ENCODE data around the gene ACOT13. TPM values are rescaled to one million over a fixed set of nuclear protein-coding genes. Genes with fewer than 3 reads are reported as not detected.

ACOT13 gene
- polyA plus RNA-seq, 1 of the 3 experiments (the other 2 are of a cell fraction): 18.0 TPM

GRCh38 chr6:24680582-24680981 lies 13.7 kb downstream of the ACOT13 start:
- Histone ChIP-seq H3K9ac (no peak overlapping the region), H3K27ac (ENCODE audit: low read depth in 2 of 2, low read length in 1 of 2) (no peak overlapping the region), H4K20me1 (ENCODE audit: insufficient read depth) (no peaks in the 10 kb centered on the region), H3K4me3 (ENCODE audit: low read depth in 2 of 2, low read length in 1 of 2) (no peak overlapping the region), H3K79me2 (ENCODE audit: insufficient read depth) (no peaks in the 10 kb centered on the region), H3F3A (replicated peaks; ENCODE audit: insufficient read depth) (no peaks in the 10 kb centered on the region), H3K9me2 (no peaks in the 10 kb centered on the region), H3K27me3 (ENCODE audit: insufficient read depth) (no peaks in the 10 kb centered on the region), H3K9me3 (no peaks in the 10 kb centered on the region), H2AFZ (ENCODE audit: low read depth) (no peak overlapping the region), H3K4me1 (ENCODE audit: control insufficient read depth in 1 of 2, insufficient read depth in 2 of 2, low read depth in 1 of 2, low read length in 1 of 2) (no peaks in the 10 kb centered on the region), H3K36me3 (replicated peaks in 1 of 2; ENCODE audit: control insufficient read depth in 1 of 2, insufficient read depth in 2 of 2, low read length in 1 of 2) (no peaks in the 10 kb centered on the region), H3K4me2 (no peak overlapping the region)
- POLR2A ChIA-PET: no interaction called here
- TF ChIP-seq SIN3A (IDR thresholded peaks at IDR 0.05; ENCODE audit: borderline replicate concordance, low read depth, low read length) (no peak), TAF1 (IDR thresholded peaks at IDR 0.05; ENCODE audit: borderline replicate concordance, low read depth, low read length) (no peak), FOXJ3 (CRISPR knock-in tag; IDR thresholded peaks at IDR 0.05) (no peak), EP300 (IDR thresholded peaks at IDR 0.05; ENCODE audit: borderline replicate concordance in 1 of 2, low read depth in 1 of 2, low read length in 1 of 2) (no peak), IRF3 (IDR thresholded peaks at IDR 0.05; ENCODE audit: low read depth, low read length) (no peak), ZBTB33 (IDR thresholded peaks at IDR 0.05; ENCODE audit: borderline replicate concordance, low read depth) (no peak), MAX (IDR thresholded peaks at IDR 0.05; ENCODE audit: low read depth) (no peak), MEF2A (IDR thresholded peaks at IDR 0.05; ENCODE audit: borderline replicate concordance, low read depth) (no peak), RFX5 (IDR thresholded peaks at IDR 0.05; ENCODE audit: low read length) (no peak), ELF1 (IDR thresholded peaks at IDR 0.05) (no peak), CHD2 (IDR thresholded peaks at IDR 0.05; ENCODE audit: low read length, partially characterized antibody) (no peak), MXI1 (IDR thresholded peaks at IDR 0.05; ENCODE audit: low read depth, low read length) (no peak), TEAD4 (IDR thresholded peaks at IDR 0.05; ENCODE audit: borderline replicate concordance, insufficient read depth) (no peak), POLR2AphosphoS5 (IDR thresholded peaks at IDR 0.05; ENCODE audit: low read depth, low read length) (no peak)
- CTCF ChIA-PET: interaction anchor here (0.5 to 1.3 kb wide), 2 partner anchors 97 to 207 kb away, joined by 4 to 5 read pairs; no protein-coding TSS in a partner anchor
- 95% methylated on average over 6 of the region's 7 CpGs for WGBS (ENCODE audit: low lambda C conversion rate)
- no peak for DNase-seq

Measured in SK-N-SH (cell line).